Measurements from ENCODE around the gene SCAMP5.

- TF ChIP-seq CREB1 (IDR thresholded peaks at IDR 0.05; ENCODE audit: low read depth), result no peak
- TF ChIP-seq, protein P1, sequence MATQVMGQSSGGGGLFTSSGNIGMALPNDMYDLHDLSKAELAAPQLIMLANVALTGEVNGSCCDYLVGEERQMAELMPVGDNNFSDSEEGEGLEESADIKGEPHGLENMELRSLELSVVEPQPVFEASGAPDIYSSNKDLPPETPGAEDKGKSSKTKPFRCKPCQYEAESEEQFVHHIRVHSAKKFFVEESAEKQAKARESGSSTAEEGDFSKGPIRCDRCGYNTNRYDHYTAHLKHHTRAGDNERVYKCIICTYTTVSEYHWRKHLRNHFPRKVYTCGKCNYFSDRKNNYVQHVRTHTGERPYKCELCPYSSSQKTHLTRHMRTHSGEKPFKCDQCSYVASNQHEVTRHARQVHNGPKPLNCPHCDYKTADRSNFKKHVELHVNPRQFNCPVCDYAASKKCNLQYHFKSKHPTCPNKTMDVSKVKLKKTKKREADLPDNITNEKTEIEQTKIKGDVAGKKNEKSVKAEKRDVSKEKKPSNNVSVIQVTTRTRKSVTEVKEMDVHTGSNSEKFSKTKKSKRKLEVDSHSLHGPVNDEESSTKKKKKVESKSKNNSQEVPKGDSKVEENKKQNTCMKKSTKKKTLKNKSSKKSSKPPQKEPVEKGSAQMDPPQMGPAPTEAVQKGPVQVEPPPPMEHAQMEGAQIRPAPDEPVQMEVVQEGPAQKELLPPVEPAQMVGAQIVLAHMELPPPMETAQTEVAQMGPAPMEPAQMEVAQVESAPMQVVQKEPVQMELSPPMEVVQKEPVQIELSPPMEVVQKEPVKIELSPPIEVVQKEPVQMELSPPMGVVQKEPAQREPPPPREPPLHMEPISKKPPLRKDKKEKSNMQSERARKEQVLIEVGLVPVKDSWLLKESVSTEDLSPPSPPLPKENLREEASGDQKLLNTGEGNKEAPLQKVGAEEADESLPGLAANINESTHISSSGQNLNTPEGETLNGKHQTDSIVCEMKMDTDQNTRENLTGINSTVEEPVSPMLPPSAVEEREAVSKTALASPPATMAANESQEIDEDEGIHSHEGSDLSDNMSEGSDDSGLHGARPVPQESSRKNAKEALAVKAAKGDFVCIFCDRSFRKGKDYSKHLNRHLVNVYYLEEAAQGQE (IDR thresholded peaks at IDR 0.05; ENCODE audit: low read depth), result no peak
- TF ChIP-seq, protein P2, sequence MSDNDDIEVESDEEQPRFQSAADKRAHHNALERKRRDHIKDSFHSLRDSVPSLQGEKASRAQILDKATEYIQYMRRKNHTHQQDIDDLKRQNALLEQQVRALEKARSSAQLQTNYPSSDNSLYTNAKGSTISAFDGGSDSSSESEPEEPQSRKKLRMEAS (IDR thresholded peaks at IDR 0.05), result no peak
- no peak for TF ChIP-seq EP300 (IDR thresholded peaks at IDR 0.05; ENCODE audit: borderline replicate concordance)
- no peak for TF ChIP-seq YY1 (IDR thresholded peaks at IDR 0.05; ENCODE audit: low read depth)
- no peak for TF ChIP-seq FOXM1 (IDR thresholded peaks at IDR 0.05; ENCODE audit: borderline replicate concordance, low read depth)
- TF ChIP-seq TAF1 (IDR thresholded peaks at IDR 0.05; ENCODE audit: low read depth), result no peak
- TF ChIP-seq CEBPB (IDR thresholded peaks at IDR 0.05), result no peak
These were observed 33.6 kb downstream of the SCAMP5 start for GRCh38 chr15:75028991-75029377.

All from Ishikawa (cell line).